Endothelial cell of umbilical vein (primary cell): ENCODE data around the gene AKAP13. TPM values are rescaled to one million over a fixed set of nuclear protein-coding genes. Genes with fewer than 3 reads are reported as not detected.

ENCODE experiments used
- BruUV-seq: library from RNA; stranded (reverse); fragments of 400-500 nt; replicated peaks from 2 replicates; lab custom pipeline; 2021; lab: Mats Ljungman, UMichigan
- CTCF ChIA-PET: fragments of 300-600, 350-600 bp; sonication (Branson Sonifier 250); formaldehyde crosslinking; loops from one replicate; lab custom pipeline; 2021; ENCODE audit warnings: antibody characterized with exemption, inconsistent platforms; lab: Charles Lee
- POLR2A ChIA-PET: fragments of 300-600, 350-600 bp; sonication (Branson Sonifier 250); formaldehyde crosslinking; loops from one replicate; lab custom pipeline; 2021; ENCODE audit warnings: antibody characterized with exemption, inconsistent platforms; lab: Charles Lee
- DNase-seq: peaks from one replicate; pipeline ENCODE4 v3.0.0-alpha.2; 2011; ENCODE audit warnings: low read depth, low spot score
- FAIRE-seq: peaks from 2 replicates; lab custom pipeline; 2011; peaks lifted over from hg19 to GRCh38; lab: Jason Lieb, UNC
- H2AFZ ChIP-seq: 2 replicates; pipeline ENCODE4 v1.6.0; 2012; ENCODE audit warnings: low read depth, low read length, control low read depth, inconsistent platforms
- H3K27ac ChIP-seq: 2 replicates; pipeline ENCODE4 v1.5.1; 2011; ENCODE audit warnings: low read depth, mild to moderate bottlenecking, control low read depth, low read length, moderate library complexity; ENCODE audit not compliant: insufficient read depth
- H3K27me3 ChIP-seq, 2 experiments: 2 replicates each; pipeline versions ENCODE4 v1.6.0 to v1.6.1; 2011; ENCODE audit warnings: low read length in 2 of 2, mixed read lengths in 1 of 2; ENCODE audit not compliant: control insufficient read depth in 2 of 2, insufficient read depth in 2 of 2
- H3K36me3 ChIP-seq, 2 experiments: 2 replicates in 1 of 2; 3 replicates in 1 of 2; pipeline ENCODE4 v1.5.1; 2011; ENCODE audit warnings: low read length in 2 of 2, mild to moderate bottlenecking in 1 of 2, moderate library complexity in 1 of 2; ENCODE audit not compliant: control insufficient read depth in 2 of 2, insufficient read depth in 2 of 2; ENCODE audit errors: extremely low read depth in 1 of 2
- H3K4me1 ChIP-seq: 3 replicates; pipeline ENCODE4 v1.5.1; 2011; ENCODE audit warnings: mild to moderate bottlenecking, low read length; ENCODE audit not compliant: control insufficient read depth, insufficient read depth; ENCODE audit errors: extremely low read depth
- H3K4me2 ChIP-seq: 2 replicates; pipeline ENCODE4 v1.6.1; 2011; ENCODE audit warnings: low read length, control low read depth, mixed read lengths; ENCODE audit not compliant: insufficient read depth
- H3K4me3 ChIP-seq, 3 experiments: fragments of 200-600 bp in 1 of 3; sonication (generic), shearing (Covaris generic) in 1 of 3; replicated peaks in 1 of 3; 2 replicates each; pipeline ENCODE4 v1.5.1; 2011 to 2016; ENCODE audit warnings: control low read depth in 3 of 3, low read length in 3 of 3, mild to moderate bottlenecking in 2 of 3, inconsistent platforms in 1 of 3, low read depth in 1 of 3, moderate library complexity in 1 of 3; ENCODE audit not compliant: insufficient read depth in 1 of 3
- H3K79me2 ChIP-seq: 2 replicates; pipeline ENCODE4 v1.6.0; 2012; ENCODE audit warnings: low read length, inconsistent platforms; ENCODE audit not compliant: control insufficient read depth, insufficient read depth
- H3K9ac ChIP-seq: replicated peaks from 2 replicates; pipeline ENCODE3; 2011; ENCODE audit warnings: low read length, control low read depth; ENCODE audit not compliant: insufficient read depth; ENCODE audit errors: extremely low read depth
- H3K9me1 ChIP-seq: replicated peaks from 3 replicates; pipeline ENCODE4 v1.6.0; 2011; ENCODE audit warnings: mild to moderate bottlenecking, low read length; ENCODE audit not compliant: control insufficient read depth, insufficient read depth; ENCODE audit errors: extremely low read depth
- H3K9me3 ChIP-seq: replicated peaks from 2 replicates; pipeline ENCODE4 v1.5.1; 2012; ENCODE audit warnings: low read length, inconsistent platforms; ENCODE audit not compliant: control insufficient read depth, insufficient read depth
- H4K20me1 ChIP-seq: replicated peaks from 2 replicates; pipeline ENCODE3; 2011; ENCODE audit warnings: mild to moderate bottlenecking, low read length; ENCODE audit not compliant: control insufficient read depth, insufficient read depth; ENCODE audit errors: extremely low read depth
- EZH2 ChIP-seq: IDR thresholded peaks from 2 replicates; pipeline ENCODE4 v1.6.1; 2012; ENCODE audit warnings: borderline replicate concordance, low read depth, mild to moderate bottlenecking, moderate library complexity, low read length, inconsistent platforms; ENCODE audit not compliant: severe bottlenecking
- FOS ChIP-seq: IDR thresholded peaks from 2 replicates; pipeline ENCODE4 v1.6.1; 2011; ENCODE audit warnings: mild to moderate bottlenecking, low read length, moderate library complexity, borderline replicate concordance; ENCODE audit not compliant: insufficient read depth
- GATA2 ChIP-seq: IDR thresholded peaks from 2 replicates; pipeline ENCODE4 v1.7.0; 2011; ENCODE audit warnings: low read depth, mild to moderate bottlenecking, moderate library complexity, mixed read lengths, low read length; ENCODE audit not compliant: insufficient read length, insufficient read depth
- JUN ChIP-seq: IDR thresholded peaks from 2 replicates; pipeline ENCODE4 v1.6.1; 2011; ENCODE audit warnings: borderline replicate concordance, low read depth; ENCODE audit not compliant: insufficient read length, insufficient read depth
- MYC ChIP-seq: IDR thresholded peaks from one replicate; pipeline ENCODE4 v1.6.1; 2011; ENCODE audit warnings: mild to moderate bottlenecking, low read depth, low read length
- POLR2A ChIP-seq: IDR thresholded peaks from 2 replicates; pipeline ENCODE4 v1.6.1; 2012; ENCODE audit warnings: low read depth, mild to moderate bottlenecking, control low read depth, low read length
- POLR2AphosphoS5 ChIP-seq: IDR thresholded peaks from 2 replicates; pipeline ENCODE4 v1.6.1; 2012; ENCODE audit warnings: low read depth, mild to moderate bottlenecking, control low read depth, low read length, moderate library complexity; ENCODE audit not compliant: insufficient read depth
- dilution Hi-C: fragments of 300-500 bp; cut with MboI; formaldehyde crosslinking; loops from one replicate; pipeline ENCODE4 v1.15.0; 2019; ENCODE audit warnings: low sequenced_read_pairs; ENCODE audit not compliant: extremely low pct_ligation_motif_present
- intact Hi-C: fragments of 100-400 bp; cut with micrococcal nuclease; formaldehyde crosslinking; loops from one replicate; pipeline ENCODE4 v1.10.0; 2022
- polyA plus RNA-seq, 4 experiments: library from polyadenylated mRNA; depleted of rRNA in 3 of 4; stranded (reverse) in 3 of 4; unstranded in 1 of 4; fragments of >200 nt; gene quantifications; 2 replicates each; pipeline versions ENCODE4 v1.2.1 to v1.2.3, GENCODE V29; 2011 to 2012; ENCODE audit warnings: missing spikeins in 1 of 4
- total RNA-seq: library from RNA; stranded (reverse); gene quantifications from 2 replicates; pipeline ENCODE4 v1.2.3, GENCODE V29; 2021
- TF ChIP-seq, protein P1 (sequence below), 2 donors: IDR thresholded peaks; 1 replicate in 1 of 2; 2 replicates in 1 of 2; pipeline ENCODE4 v1.5.1; 2011; ENCODE audit warnings: low read length in 2 of 2, mild to moderate bottlenecking in 2 of 2, moderate library complexity in 2 of 2, control low read depth in 1 of 2, inconsistent platforms in 1 of 2, low read depth in 1 of 2; ENCODE audit not compliant: insufficient read depth in 1 of 2; ENCODE audit errors: extremely low read depth in 1 of 2
- TF ChIP-seq, protein P2 (sequence below): IDR thresholded peaks from 2 replicates; pipeline ENCODE4 v1.6.1; 2011; ENCODE audit not compliant: insufficient read depth, insufficient read length

The AKAP13 gene
- total and polyA plus RNA-seq, 2 donors (not counting 3 experiments of a cell fraction or from before 2014, with no cell fraction given), result 22.8 to 87.8 TPM

DNA sequence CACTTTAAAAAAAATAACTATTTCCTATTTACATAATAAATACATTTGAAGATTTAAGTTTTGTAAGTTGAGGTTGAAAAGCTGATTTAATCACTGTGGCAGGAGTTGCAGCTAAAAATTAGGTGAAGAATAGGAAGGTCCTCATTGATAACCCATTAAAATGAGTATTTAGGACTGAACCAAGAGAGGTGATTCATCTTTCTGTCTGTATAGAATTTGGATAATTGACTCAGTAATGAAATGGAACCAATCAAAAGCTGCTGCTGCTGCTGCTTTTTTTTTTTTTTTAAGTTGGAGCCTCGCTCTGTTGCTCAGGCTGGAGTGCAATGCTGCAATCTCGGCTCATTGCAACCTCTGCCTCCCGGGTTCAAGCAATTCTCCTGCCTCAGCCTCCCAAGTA lies 223.8 kb downstream of the AKAP13 start:
- Histone ChIP-seq H3K36me3 (peaks cover 2 to 3% of the 10 kb centered on the region in 2 experiments), H3K9ac (no peak overlapping the region), H3K27ac (no peak overlapping the region), H3K27me3 (no peaks in the 10 kb centered on the region), H2AFZ (no peak overlapping the region), H3K79me2 (peaks cover 7% of the 10 kb centered on the region), H3K9me3 (no peaks in the 10 kb centered on the region), H3K4me2 (no peak overlapping the region), H3K4me1 (peaks cover 30% of the 10 kb centered on the region), H3K4me3 (no peak overlapping the region), H3K9me1 (no peaks in the 10 kb centered on the region), H4K20me1 (no peaks in the 10 kb centered on the region)
- intact Hi-C loops, result no loop called here
- dilution Hi-C loops, result no loop called here
- TF ChIP-seq JUN (no peak), FOS (no peak), MYC (no peak), GATA2 (no peak), POLR2A (no peak), EZH2 (no peak), POLR2AphosphoS5 (no peak)
- TF ChIP-seq, protein P1, sequence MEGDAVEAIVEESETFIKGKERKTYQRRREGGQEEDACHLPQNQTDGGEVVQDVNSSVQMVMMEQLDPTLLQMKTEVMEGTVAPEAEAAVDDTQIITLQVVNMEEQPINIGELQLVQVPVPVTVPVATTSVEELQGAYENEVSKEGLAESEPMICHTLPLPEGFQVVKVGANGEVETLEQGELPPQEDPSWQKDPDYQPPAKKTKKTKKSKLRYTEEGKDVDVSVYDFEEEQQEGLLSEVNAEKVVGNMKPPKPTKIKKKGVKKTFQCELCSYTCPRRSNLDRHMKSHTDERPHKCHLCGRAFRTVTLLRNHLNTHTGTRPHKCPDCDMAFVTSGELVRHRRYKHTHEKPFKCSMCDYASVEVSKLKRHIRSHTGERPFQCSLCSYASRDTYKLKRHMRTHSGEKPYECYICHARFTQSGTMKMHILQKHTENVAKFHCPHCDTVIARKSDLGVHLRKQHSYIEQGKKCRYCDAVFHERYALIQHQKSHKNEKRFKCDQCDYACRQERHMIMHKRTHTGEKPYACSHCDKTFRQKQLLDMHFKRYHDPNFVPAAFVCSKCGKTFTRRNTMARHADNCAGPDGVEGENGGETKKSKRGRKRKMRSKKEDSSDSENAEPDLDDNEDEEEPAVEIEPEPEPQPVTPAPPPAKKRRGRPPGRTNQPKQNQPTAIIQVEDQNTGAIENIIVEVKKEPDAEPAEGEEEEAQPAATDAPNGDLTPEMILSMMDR (IDR thresholded peaks at IDR 0.05; ENCODE audit: extremely low read depth in 1 of 2, insufficient read depth in 1 of 2, low read depth in 1 of 2, low read length in 2 of 2), result no peak
- TF ChIP-seq, protein P2, sequence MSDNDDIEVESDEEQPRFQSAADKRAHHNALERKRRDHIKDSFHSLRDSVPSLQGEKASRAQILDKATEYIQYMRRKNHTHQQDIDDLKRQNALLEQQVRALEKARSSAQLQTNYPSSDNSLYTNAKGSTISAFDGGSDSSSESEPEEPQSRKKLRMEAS, result no peak
- no TSS peak for BruUV-seq
- no peak for DNase-seq
- no peak for FAIRE-seq
- POLR2A ChIA-PET, result no interaction called here
- CTCF ChIA-PET, result interaction anchor here (0.7 to 3.1 kb wide), 3 partner anchors 12 to 308 kb away, joined by 3 to 11 read pairs (median 4); no protein-coding TSS in a partner anchor
